PC-9 (cell line): Measurements from ENCODE around the gene ILKAP.

Source experiments
- CTCF ChIP-seq: fragments of 200-600 bp; sonication (generic); conservative IDR thresholded peaks from 2 replicates; pipeline ENCODE4 v1.6.1; 2017; ENCODE audit warnings: mixed run types, antibody characterized with exemption, mild to moderate bottlenecking, moderate library complexity
- EZH2 ChIP-seq: fragments of 200-600 bp; sonication (generic); IDR thresholded peaks from 2 replicates; pipeline ENCODE4 v1.8.0; 2017; ENCODE audit warnings: antibody characterized with exemption, low read depth

DNA sequence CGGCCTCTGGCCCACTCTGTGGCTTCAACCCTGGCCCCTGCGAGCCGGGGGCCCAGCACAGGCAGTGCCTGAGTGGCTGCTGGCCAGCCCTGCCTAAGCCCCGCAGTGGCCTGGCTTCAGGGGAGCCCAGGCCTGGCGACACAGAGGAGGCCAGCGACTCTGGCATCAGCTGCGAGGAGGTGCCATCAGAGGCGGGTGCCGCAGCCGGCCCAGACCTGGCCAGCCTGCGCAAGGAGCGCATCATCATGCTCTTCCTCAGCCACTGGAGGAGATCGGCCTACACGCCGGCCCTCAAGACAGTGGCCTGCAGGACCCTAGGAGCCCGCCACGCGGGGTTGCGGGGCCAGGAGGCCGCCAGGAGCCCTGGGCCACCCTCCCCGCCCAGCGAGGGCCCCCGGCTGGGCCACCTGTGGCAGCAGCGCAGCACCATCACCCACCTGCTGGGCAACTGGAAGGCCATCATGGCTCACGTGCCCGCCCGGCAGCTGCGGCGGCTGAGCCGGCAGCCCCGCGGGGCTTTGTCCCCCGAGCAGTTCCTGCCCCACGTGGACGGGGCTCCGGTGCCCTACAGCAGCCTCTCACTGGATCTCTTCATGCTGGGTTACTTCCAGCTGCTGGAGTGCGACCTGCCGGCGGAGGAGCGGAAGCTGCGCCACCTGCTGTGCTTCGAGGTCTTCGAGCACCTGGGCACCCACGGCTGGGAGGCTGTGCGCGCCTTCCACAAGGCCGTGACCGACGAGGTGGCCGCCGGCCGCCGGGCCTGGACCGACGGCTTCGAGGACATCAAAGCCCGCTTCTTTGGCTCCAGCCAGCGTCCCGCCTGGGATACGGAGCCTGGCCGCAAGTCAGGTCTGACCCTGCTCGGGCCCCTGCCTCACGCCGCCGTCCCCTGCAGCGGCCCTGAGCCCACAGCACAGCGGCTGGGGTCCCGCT is 72.5 kb downstream of the ILKAP start:
- no peak for TF ChIP-seq EZH2
- TF ChIP-seq CTCF: no peak
